ENCODE results near the gene EVI5.

EVI5 gene

GRCh38 chr1:92784639-92785500, at the start of gene EVI5:
Gene EVI5 (minus strand): TSS chr1:92785108. CDS start chr1:92736546, 48,562 bp downstream.
- DNase-seq (ENCODE audit: low read depth) = peak; percentile 74

GRCh38 chr1:92834617-92835016, 49.7 kb upstream of the EVI5 start:
- DNase-seq (ENCODE audit: low read depth) = no peak

GRCh38 chr1:92833840-92834239, 48.9 kb upstream of the EVI5 start:
- no peak for DNase-seq (ENCODE audit: low read depth)

- DNase-seq (ENCODE audit: low read depth) = no peak
Measured at GRCh38 chr1:92832537-92833114, 47.7 kb upstream of the EVI5 start.

GRCh38 chr1:92831762-92832536, 47.0 kb upstream of the EVI5 start, which contains the start of gene RPL5:
Gene RPL5 (plus strand): TSS chr1:92832040. CDS start chr1:92832115, 75 bp downstream.
- DNase-seq (ENCODE audit: low read depth) = peak; percentile 75

GRCh38 chr1:92831368-92831761, 46.5 kb upstream of the EVI5 start:
- no peak for DNase-seq (ENCODE audit: low read depth)

- no peak for DNase-seq (ENCODE audit: low read depth)
Measured at GRCh38 chr1:92826792-92827191, 41.9 kb upstream of the EVI5 start.

- DNase-seq (ENCODE audit: low read depth) = no peak
Measured at GRCh38 chr1:92822879-92823278, 38.0 kb upstream of the EVI5 start.

- DNase-seq (ENCODE audit: low read depth) = no peak
Measured at GRCh38 chr1:92820551-92820950, 35.6 kb upstream of the EVI5 start.

GRCh38 chr1:92820024-92820423, 35.1 kb upstream of the EVI5 start:
- DNase-seq (ENCODE audit: low read depth) = no peak

GRCh38 chr1:92817986-92818764, 33.3 kb upstream of the EVI5 start:
- no peak for DNase-seq (ENCODE audit: low read depth)

GRCh38 chr1:92817137-92817697, 32.3 kb upstream of the EVI5 start:
- no peak for DNase-seq (ENCODE audit: low read depth)

GRCh38 chr1:92816732-92817131, 31.8 kb upstream of the EVI5 start:
- no peak for DNase-seq (ENCODE audit: low read depth)

GRCh38 chr1:92808381-92808780, 23.5 kb upstream of the EVI5 start:
- no peak for DNase-seq (ENCODE audit: low read depth)

GRCh38 chr1:92805216-92805615, 20.3 kb upstream of the EVI5 start:
- no peak for DNase-seq (ENCODE audit: low read depth)

GRCh38 chr1:92804721-92805201, 19.9 kb upstream of the EVI5 start:
- DNase-seq (ENCODE audit: low read depth) = peak; percentile 70

GRCh38 chr1:92803140-92803887, 18.4 kb upstream of the EVI5 start:
- no peak for DNase-seq (ENCODE audit: low read depth)

- DNase-seq (ENCODE audit: low read depth) = no peak
Measured at GRCh38 chr1:92797961-92798360, 13.1 kb upstream of the EVI5 start.

- DNase-seq (ENCODE audit: low read depth) = no peak
Measured at GRCh38 chr1:92797297-92797696, 12.4 kb upstream of the EVI5 start.

GRCh38 chr1:92795166-92795565, 10.3 kb upstream of the EVI5 start:
- DNase-seq (ENCODE audit: low read depth) = no peak

- no peak for DNase-seq (ENCODE audit: low read depth)
Measured at GRCh38 chr1:92792340-92792782, 7.5 kb upstream of the EVI5 start.

All from GM04503 (cell line).